ENCODE results near the gene CALML6.
"Not testable (repeated sequence)": the region's sequence is repeated elsewhere in the genome, so short reads cannot be mapped to it uniquely, and the experiment has no call there.

CALML6 gene
- total RNA-seq = 0 to 0.24 reads per million in 2 donors

DNA sequence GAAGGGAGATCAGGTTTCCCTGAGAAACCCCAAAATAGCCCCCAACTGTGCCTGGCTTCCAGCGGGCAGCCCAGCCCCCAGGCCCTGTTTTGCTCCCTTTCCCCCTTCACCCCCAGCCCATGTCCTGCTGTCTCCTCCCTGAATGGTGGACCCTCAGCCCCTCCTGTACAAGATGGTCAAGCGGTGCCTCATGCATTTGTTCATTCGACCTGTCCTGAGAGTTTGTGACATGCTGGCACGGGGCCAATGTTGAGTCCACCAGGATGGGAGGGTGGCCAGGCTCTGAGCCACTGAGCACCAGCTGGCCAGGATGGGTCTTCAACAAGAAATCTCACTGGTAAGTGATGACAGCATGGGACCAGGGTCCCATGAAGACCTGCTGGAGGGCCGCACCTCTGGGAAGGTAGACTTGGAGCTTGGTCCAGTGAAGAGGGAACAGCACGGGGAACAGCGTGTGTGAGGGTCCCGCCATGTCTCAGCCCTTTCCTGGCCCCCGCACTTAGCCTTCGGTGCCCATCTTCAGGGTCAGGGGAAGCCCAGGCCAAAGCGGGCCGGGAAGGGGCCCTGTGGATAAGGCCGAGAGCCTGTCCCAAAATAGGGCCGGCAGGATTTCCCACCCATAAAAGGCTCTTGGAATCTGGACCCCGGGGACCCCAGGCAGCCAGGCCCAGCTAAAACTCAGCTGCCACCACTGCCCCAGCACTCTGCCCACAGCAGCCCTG, at the start of gene CALML6:
Gene CALML6 (plus strand): TSS at position 290 of the 722 bp plus-strand sequence. CDS start 21 bp downstream, at position 311.
- DNase-seq = no peak

DNA sequence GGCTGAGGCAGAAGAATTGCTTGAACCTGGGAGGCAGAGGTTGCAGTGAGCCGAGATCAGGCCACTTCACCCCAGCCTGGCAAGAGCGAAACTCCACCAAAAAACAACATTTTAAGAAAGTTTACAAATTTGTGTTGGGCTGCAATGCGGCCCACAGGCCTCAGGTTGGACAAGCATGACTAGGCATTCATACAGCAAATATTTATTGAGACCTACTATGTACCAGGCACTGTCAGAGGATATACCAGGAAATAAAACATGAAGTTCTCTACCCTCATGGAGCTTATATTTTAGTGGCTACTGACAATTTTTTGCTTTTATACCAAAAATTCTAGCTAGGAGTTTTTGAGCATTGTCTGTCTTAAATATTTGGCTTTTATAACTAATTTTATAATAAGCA, 47.9 kb upstream of the CALML6 start:
- no peak for DNase-seq

- no peak for DNase-seq
Measured at GRCh38 chr1:1869469-1869868, 45.6 kb upstream of the CALML6 start.

GRCh38 chr1:1872329-1872994, 42.6 kb upstream of the CALML6 start:
- no peak for DNase-seq

DNA sequence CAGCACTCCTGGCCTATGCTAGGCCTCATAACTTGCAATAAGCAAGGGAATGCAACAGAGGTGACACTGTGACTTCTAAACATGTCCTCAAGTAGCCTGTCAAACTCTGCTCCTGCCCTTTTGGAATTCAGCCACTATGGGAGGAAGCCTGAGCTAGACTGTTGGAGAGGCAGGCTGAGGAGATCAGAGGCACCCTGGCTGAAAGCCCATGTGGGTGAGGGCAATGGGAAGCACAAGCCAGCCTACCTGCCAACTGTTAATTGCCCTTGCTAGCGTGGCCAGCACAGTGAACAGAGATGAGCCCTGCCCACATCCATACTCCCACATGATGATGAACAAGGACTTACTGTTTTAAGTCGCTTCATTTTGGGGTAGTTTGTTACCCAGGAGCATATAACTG, 41.9 kb upstream of the CALML6 start:
- no peak for DNase-seq

- DNase-seq = no peak
Measured at GRCh38 chr1:1874901-1875300, 40.2 kb upstream of the CALML6 start.

GRCh38 chr1:1875932-1876331, 39.1 kb upstream of the CALML6 start:
- no peak for DNase-seq

GRCh38 chr1:1876335-1876930, 38.6 kb upstream of the CALML6 start:
- no peak for DNase-seq

GRCh38 chr1:1877865-1878436, 37.1 kb upstream of the CALML6 start:
- no peak for DNase-seq

- DNase-seq = no peak
Measured at GRCh38 chr1:1879942-1880341, 35.1 kb upstream of the CALML6 start.

GRCh38 chr1:1880617-1881312, 34.3 kb upstream of the CALML6 start:
- DNase-seq = no peak

- DNase-seq = no peak
Measured at GRCh38 chr1:1881727-1882126, 33.3 kb upstream of the CALML6 start.

GRCh38 chr1:1883092-1883873, 31.8 kb upstream of the CALML6 start:
- no peak for DNase-seq

- DNase-seq = not testable (repeated sequence)
Measured at GRCh38 chr1:1883890-1884289, 31.2 kb upstream of the CALML6 start.

DNA sequence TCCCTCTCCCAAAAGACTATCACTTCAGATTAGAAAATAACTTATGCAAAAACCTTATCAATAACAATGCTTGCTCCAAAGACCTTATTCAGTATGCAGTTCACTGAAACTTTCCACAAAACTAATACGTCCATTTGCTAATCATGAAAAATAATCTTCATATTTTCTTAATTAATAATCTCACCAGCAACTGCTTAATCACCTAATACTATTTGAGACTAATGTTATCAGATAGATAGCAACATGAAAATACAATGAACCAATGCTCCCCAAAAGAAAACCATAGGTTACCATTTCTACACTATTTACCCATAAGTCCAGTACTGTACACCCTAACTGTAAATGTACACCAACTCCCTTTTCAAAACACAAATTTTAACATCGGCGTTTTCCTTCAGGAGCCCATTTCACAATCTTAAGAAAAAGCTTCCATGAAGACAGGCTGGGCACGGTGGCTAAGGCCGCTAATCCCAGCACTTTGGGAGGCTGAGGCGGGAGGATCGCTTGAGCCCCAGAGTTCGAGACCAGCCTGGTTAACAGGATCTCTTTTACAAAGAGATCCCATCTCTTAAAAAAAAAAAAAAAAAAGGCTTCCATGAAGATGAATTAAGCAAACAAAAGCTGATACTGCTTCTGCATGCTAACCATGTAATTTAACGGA, 25.8 kb upstream of the CALML6 start:
- DNase-seq = no peak

DNA sequence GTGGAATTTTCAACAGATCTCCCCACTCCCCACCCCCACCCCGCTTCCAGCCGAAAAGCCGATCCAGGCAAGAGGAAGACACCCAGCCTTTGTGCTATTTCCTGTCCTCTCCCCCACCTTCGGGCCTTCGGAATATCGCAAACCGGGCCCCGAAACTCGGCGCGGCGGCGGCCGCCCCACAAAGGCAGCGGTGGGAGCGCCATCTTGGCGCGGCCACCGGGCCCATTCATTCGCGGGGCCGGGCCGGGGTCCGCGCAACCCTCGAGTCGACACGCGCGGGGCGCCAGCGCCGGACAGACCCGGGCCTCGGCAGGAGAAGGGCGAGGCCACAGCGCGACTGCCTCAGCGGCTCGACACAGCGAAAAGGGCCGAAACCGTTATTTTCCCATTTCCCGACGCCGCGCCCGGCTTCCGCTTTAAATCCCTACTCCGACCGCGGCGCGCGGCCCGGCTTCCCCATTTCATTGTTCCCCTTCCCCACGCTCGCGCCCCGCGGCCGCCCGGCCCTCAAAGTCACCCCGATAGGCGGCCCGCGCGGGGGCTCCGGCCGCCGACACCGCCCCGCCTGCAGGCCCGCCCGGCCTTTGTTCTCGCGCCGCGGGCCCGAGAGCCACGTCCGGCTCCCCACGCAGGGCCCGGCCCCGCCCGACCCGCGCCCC, 25.1 kb upstream of the CALML6 start:
- peak; percentile 35 for DNase-seq

DNA sequence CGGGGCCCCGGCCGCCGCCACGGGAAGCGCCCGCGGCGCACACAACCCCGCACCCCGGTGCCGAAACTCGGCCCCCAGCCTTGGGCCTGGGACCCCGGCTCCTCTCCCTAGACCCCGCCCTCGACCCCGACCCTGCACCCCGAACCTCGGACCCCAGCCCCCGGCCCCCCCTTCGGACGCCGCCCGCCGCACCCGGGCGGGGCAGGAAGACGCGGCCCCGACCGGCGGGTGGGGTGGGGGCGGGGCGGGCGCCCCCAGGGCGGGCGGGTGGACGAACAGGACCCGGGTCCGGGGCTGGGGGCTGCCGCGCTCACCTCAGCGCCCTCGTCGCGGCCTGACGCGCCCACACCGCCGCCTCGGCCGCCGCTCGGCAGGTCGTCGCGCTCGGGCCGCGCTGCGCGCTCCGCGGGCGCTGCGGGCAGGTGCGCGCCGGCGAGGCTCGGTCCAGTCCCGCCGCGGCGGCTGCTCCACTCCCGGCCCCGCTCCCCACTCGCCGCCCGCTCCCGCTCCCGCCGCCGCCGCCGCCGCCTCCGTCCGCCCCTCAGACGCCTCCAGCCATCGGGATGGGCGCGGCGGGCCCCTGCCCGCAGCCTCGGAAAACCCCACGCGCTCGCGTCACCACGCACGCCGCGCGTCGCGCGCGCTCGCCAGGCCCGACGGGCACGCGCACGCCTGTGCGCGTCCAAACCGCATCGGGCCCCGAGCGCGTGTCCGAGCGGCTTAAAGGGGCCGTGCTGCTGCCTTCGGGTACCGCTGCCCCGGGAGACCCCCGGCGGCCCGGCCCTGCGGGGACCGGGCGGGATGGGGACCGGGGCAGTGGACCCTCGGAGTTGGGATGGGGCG, 24.3 kb upstream of the CALML6 start, which contains the start of gene GNB1:
Gene GNB1 (minus strand): TSS at position 582 of the 843 bp plus-strand sequence. CDS start 65,634 bp downstream, outside the sequence.
- DNase-seq = peak; percentile 83

GRCh38 chr1:1891349-1892078, 23.5 kb upstream of the CALML6 start:
- DNase-seq = peak; percentile 86

- DNase-seq = no peak
Measured at GRCh38 chr1:1892079-1892762, 22.8 kb upstream of the CALML6 start.

All from T-helper 9 cell (primary cell).